Amniotic stem cell (primary cell): ENCODE measurements around the gene KCNC2.

ENCODE experiments used
- DNase-seq: peaks from one replicate; lab custom pipeline; 2025; lab: John Stamatoyannopoulos, UW

Gene KCNC2

DNA sequence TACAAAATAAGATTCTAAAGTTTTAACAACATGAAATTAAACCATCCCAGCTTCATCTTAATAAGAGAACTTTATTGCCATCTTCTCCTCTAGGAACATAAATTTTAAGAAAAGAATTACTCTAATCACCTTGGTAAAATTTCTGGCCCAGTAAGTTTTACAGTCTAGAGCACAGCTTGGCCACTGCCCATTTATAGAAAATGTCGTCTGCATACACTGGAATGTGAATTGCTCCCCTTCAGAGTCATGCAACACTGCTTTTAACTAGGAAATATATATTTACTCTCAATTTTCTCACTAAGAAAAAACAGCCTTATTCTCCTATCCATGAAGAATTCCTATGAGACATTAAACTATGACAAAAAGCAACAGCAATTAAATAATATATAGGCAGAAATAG is 48.2 kb downstream of the KCNC2 start:
- DNase-seq = no peak

DNA sequence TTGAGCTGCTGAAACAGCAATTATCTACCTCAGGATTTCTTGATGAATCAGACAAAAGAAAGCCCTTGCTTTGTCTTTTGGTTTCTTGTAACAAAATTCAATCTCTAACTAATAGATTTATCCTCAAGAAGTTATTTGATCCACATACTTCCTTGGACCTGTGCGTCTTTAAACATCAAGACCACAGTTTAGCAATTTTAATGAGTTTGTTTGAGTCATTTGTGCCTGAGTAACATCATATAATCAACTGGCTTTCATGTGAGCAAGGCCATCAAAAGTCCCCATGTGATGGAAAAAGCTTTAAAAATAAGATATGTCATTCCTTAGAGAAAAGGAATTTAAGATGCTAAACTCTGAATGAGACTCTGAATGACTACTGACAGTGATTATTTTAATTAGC is 52.3 kb downstream of the KCNC2 start:
- no peak for DNase-seq

DNA sequence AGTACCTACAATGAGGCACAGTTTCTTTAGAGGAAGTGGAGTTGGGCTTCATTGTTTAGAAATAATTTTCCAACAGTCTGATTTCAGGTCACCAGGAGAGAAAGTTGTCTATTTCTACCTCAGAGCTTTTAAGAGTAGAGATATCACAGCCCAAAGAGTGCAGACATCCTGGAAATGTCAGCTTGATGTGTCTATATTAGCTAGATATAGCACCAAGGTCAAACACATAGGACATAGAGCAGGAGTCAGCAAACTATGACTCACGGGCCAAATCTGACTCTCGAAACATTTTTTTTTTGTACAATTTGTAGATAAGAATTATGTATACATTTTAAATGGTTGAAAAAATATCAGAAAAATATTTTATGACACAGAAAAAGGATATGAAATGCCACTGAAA is 53.7 kb downstream of the KCNC2 start:
- no peak for DNase-seq

DNA sequence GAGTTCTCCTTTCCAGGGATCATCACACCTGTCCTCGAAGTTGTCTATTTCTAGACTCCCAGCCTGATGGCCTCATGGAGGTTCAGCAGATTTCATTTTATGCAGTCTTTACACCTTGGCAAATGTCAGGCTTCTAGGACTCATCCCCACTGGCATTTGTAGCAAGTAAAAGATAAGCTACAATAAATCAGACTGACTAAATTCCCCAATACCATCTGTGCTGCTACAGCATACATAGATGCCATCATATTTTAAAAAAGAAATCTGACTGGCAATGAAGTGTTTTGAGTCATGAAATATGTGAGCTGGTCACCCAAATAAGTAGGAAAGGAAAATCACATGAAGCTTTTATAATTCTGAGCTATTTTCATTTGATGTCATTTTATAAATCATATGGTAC is 55.3 kb downstream of the KCNC2 start:
- DNase-seq = no peak

DNA sequence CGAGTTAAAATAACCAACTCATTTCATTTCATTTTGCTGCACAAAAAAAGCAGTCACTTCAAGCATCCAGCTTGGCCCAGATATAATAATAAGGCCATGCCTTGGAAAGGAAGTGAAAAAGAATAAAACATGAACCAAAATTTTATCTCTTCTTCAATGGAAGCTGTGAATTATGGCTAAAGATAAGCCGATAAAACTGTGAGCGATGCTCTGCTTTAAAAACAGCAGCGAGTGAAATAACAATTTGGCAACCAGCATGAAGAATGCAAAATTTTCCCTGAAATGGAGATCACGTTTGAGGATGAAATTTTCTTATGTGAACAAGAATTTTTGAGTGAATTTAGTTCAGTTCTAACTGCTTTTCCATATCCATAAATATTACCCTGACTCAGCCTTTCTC is 70.4 kb downstream of the KCNC2 start:
- DNase-seq = no peak

DNA sequence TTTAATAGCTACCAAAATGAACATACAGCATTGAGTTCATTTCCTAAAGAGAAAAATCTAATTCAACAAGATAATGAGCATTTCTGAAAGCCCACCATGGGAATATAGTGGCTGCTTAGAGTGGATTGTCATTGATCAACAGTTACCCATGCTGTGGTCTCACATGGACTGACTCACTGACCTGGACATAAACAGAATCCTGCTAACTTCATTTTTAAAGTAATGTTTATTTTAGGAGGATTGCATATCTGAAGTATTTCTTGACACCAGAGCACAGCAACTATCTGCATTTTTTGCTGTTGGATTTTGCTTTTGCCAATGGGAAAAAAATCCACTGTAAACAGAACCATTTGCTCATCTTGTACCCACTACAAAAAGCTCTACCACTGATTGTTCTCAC is 71.7 kb downstream of the KCNC2 start:
- DNase-seq = no peak

DNA sequence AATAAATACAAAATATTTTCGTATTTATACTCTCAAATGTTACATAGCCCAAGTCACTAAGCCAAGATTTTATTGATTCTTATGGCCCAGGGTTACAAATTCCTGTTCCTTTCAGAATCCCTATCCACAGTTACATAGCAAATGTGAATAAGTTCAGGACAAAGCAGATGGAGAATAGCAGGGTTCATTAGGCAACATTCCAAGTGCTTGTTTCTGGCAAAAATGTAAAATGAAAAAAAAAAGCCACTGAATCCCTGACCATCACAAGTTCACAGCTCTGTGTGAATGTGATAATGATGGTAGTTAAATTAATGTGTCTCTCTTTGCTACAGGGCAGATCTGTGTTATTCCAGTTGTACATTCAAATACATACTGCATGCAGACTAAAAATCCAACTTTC is 74.6 kb downstream of the KCNC2 start:
- DNase-seq = no peak

DNA sequence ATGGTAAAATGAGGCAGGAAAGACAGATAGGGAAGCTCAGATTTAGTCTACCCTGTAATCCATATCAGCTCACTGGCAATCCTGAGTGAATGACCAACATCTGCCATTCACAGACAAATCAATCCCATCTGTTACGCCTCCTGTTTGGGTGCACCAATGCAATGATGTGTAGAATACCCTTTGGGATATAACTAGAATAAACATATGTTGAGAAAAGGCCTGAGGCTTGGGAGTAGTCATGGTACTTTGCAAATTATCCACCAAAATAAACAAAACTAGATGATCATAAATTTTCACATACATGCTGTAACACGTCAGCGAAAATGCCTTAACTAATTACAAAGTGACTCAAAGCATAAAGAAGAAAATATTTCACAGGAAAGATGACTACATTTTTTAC is 78.8 kb downstream of the KCNC2 start:
- peak; percentile 31 for DNase-seq

DNA sequence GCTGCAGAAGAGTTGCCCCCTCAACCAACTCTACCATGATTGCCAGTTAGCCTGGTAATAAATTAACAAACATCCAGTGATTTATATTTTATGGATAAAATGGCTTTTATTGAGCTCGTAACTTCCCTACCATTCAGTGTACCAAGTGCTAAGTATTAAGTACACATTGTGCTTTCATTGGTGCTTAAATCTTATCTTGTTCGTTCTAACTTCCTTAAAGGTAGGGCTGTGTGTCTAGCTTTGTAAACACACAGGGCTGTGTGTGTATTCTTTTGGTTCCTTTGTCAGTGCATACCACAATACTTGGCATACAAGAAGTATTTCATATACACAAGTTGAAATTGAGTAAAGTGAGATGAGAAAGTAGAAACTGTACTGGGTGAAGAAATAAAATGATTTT is 80.4 kb downstream of the KCNC2 start:
- no peak for DNase-seq

DNA sequence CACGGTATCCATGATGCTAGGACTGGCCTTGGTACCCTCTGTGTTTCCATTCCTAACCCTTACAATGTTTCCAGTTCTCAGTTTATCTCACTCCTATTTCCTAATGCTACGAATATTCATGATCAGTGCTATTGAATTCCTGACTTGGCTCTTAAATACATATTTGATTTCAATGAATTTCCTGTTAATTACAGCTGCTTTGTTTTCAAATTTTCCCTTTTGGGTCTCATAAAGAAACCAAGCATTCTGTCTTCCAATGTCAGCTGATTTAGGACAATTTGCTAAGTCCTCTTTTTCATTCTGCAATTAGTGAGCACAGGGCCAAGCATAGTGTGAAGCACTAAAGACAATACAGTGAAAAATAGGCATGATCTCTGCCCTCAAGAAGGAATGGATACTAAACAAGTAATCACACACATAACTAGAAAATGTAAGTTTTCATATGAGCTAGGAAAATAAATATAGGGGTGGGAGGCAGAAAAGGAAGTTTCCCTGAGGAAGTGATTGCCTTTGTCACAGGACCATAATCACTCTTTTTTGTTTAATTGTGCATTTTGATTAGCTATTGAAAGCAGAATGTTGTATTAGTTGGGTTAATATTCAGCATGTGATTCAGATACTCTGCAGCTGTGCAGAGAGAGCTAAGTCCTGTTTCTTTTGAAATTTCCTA is 88.5 kb downstream of the KCNC2 start:
- DNase-seq = no peak

DNA sequence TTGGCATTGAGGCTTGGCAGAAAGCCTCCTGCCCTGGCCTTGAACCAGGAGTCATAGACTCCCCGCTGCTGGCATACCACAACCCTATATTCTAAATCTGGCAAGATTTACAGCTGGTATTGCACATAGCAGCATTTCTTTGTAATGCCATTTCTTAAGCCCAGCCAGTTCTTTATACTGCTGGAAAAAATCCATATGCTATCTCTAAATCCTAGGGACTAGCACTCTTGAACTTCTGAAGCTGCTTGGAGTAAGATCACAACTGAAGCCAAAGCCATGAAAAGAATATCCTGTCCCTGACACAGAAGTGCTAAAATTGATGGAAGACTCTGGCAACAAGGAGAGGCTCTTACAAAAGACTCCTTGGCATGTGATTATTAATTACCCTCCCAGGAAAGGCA is 89.3 kb downstream of the KCNC2 start:
- no peak for DNase-seq

DNA sequence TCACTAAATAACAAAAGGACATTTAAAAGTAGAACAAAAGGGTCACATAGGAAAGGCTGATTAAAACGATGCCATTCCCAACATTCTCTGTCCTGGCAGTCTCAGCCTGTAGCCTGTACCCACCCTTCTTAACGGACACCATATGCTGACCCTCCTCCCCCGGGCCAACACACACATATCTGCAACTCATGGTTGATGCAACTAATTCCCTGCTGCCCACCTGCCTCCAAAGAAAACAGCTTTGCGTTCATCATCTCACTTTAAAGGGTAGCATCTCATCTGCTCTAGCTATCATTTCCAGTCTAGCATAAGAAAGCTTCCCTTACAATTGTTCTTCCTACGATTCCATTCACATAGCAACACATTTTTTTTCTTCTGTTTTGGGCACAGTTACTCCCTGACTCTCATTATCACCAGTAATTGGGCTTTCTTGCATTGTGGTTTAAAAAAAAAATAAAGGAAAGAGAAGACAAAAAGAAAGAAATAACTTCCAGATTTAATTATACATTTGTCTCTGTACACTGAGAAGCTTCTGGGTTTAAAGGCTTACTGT is 92.9 kb downstream of the KCNC2 start:
- no peak for DNase-seq

DNA sequence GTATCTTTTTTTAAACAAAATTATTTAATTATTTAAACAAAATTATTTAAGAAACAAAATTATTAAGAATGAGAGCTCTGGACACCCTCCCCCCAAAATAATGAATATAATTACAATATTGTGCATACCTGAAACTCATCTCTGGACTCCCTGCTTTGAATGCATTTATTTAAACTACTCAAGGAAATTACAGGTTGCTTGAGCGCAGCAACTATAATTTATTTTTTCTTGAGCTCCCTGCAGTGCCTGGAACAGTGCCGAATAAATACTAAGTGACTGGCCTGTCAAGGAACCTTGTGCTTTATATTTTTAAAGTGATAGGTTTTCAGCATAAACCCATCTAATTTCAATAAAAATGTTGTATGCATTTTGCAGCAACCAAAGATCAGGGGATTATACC is 93.9 kb downstream of the KCNC2 start:
- no peak for DNase-seq

DNA sequence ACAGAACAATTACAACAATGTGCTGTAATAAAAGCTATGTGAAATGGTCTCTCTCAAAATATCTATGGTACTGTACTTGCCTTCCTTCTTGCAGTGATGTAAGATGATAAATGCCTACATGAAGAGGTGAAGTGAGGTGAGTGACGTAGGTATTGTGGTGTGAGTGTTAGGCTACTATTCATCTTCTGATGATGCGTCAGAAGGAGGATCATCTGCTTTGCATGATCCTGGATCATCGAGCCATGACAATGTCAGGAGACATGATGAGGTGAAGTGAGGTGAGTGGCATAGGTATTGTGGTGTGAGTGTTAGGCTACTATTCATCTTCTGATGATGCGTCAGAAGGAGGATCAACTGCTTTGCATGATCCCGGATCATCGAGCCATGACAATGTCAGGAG is 105.8 kb downstream of the KCNC2 start:
- DNase-seq = no peak

DNA sequence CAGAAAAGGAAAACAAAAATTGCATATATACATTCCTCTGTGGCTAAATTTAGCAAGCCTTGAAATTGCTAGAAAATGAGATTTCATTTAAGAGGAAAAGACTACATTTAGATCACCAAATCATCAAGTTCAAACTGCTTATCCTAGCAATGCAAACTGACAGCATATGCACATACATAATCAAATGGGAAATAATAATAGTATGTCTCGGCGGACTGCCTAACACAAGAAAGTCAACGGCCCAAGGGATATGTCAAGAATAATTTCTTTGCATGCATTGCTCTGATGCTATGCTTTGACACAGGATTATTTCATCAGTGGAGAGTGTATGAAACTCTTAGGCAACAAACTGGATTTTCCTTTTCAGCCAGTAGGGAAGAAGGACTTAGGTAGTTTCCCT is 107.9 kb downstream of the KCNC2 start:
- DNase-seq = no peak

DNA sequence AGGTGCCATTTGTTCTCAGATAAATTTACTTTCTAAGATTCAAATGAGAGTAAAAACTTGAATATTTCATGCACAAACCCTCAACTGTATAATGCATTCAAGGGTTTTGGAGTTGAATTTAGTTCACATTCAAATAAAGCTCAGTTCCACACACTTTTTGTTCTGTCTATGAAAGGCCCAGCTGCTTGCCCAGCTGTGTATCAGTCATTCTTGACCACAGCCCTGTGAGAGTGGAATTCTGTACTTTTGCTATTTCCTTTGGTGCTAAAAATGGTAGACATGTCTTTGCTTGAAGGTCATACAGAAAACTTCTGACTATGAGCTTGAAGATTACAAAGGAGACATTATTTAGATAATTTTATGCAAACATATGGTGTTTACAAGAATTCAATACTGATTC is 110.4 kb downstream of the KCNC2 start:
- DNase-seq = no peak

DNA sequence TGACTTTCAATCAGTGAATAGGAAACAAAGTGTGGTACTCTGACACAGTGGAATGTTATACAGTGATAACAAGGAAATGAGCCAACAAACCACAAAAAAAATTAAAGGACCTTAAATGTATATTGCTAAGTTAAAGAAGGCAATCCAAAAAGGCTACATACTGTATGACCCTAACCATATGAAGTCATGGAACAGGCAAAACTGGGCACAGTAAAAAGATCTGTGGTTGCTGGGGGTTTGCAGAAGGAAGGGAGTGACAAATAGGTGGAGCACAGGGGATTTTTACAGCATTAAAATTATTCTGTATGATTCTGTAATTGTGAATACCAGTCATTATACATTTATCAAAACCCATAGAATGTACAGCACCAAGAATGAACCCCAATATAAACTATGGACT is 112.6 kb downstream of the KCNC2 start:
- no peak for DNase-seq

DNA sequence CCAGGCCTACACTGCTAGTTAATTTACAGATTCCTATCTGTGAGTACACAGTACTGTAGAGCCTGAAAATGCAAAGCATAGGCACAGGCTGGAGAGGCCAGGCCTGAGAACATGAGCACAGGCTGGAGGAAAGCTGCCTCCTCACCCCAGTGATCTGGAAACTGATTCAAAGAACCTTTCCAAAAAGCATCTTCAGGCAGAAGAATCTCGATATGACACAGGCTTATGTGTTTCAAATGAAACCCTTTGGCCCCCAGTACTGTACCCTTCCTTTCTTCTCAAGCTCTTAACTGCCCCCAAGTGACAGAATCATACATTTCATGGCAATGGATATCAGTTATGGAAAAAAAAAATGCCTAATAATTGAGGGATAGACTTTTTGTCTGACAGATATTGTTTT is 122.0 kb downstream of the KCNC2 start:
- no peak for DNase-seq

DNA sequence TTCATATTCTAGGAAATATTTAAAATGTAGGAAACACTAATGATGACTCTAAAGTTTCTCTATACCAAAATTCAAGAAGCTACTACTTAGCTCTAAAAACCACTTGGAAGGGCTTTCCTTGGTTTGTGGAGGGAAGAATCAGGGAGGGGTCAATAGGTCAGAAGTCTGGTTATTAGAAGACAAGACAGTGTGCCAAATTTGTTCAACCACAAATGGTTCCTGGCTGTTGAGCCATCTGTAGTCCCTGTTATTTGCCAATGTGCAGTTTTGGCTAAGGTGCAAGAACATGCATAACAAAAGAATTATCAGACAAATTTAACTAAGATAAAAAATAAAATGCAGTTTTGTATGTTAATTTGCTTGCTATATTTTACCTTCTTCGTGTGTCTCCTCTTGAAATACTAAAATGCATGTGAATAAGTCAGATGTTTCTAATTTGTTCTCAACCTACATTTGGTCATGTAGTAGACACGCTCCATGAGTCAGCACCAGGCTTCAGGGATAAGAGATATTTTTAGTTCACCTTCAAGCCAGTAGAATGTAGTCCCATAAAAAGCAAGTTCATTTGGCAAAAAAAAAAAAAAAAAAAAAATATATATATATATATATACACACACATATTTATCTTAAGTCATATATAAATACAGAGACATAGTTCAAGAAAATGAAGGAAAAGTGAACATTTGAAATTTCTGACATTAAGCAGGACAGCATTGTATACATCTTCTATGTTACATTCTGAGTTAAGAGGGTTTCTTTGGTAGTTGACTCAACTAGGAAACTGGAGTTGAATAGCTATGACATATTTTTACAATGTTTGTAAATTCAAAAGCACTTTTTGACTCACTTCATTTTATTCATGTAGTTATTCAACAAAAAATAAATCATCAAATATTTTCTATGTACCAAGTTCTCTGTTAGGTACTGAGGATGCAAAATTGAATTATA is 123.3 kb downstream of the KCNC2 start:
- DNase-seq = peak; percentile 61

DNA sequence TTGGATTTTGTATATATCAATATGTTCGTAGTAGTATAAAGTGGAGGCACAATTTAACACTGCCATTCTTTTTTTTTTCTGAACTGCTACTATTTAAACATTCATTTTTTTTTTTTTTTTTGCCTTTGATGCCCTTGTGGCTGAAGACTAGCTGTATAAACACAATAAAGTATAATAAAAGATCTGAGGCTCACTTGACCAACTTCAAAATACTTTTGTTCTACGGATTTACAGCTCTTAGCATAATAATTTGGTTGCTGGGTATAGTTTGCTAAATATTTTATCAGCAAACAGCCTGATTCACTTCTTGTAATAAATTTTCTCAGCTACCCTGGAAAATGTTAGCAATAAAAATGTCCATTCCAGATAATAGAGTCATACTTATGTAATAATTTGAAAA is 128.3 kb downstream of the KCNC2 start:
- no peak for DNase-seq

DNA sequence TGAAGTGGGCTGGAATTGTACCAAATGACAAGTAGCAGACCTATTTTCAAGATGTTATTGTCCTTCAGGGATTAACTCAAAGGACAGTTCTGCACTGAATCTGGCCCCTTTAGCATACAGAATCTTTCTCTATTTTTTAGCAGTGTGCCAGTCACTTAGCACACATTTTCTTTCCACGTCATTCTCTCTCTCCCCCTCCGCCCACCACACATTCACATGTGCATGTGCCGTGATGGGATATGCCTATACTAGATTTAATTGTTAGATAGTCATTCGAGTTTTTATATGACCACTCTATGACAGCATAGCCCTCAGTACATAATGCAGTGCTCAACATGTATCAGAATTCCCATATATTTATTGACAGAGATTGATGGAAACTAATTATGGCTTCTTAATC is 129.1 kb downstream of the KCNC2 start:
- DNase-seq = no peak

DNA sequence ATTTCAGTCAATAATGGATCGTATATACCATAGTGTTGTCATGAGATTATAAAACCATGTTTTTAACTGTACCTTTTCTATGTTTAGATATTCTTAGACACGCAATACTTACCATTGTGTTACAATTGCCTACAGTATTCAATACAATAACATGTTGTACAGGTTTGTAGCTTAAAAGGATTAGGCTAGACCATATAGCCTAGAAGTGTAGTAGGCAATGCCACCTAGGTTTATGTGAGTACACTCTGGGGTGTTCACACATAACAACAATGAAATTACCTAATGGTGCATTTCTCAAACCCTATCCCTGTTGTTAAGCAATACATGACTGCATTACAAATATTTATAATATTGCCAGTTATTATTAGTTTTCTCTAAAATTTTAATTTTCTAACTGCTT is 144.2 kb downstream of the KCNC2 start:
- no peak for DNase-seq

DNA sequence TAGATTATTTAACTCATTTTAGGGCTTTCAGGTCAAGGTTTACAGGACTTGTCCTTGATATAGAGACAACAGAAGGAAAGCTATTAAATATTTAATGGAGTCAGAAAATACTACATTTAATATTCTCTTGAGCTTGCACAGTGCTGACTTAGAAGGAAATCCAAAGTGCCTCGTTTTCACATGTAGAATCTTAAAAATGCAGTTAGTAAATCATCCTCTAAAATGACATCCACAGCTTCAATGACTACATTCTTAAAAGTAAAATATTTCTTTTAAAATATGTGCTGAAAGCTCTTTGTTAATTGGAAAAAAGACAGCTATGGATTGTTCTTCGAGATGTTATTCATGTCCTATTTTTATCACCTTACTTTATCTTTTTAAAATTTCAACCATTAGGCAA is 146.9 kb downstream of the KCNC2 start:
- DNase-seq = no peak
